Prostate gland (tissue), 2 donors: Measurements from ENCODE around the gene ARID5A.

Source experiments
- CTCF ChIP-seq, 4 experiments: fragments of 200-600 bp in 2 of 4; fragments of 450-650 bp in 2 of 4; sonication (generic) in 2 of 4; IDR thresholded peaks; 1 replicate in 3 of 4; 2 replicates in 1 of 4; pipeline ENCODE4 v1.5.1; 2016 to 2019; ENCODE audit warnings: antibody characterized with exemption in 4 of 4, mild to moderate bottlenecking in 2 of 4, moderate library complexity in 2 of 4
- POLR2A ChIP-seq: fragments of 450-650 bp; IDR thresholded peaks from one replicate; pipeline ENCODE4 v1.6.1; 2016; ENCODE audit warnings: antibody characterized with exemption, mild to moderate bottlenecking
- POLR2AphosphoS5 ChIP-seq: sonication (generic); formaldehyde crosslinking; IDR thresholded peaks from one replicate; pipeline ENCODE4 v1.6.1; 2017; ENCODE audit warnings: antibody characterized with exemption

GRCh38 chr2:96548558-96549465 is 12.3 kb downstream of the ARID5A start:
- no peak for TF ChIP-seq POLR2A
- no peak for TF ChIP-seq POLR2AphosphoS5
- no peak for TF ChIP-seq CTCF (IDR thresholded peaks at IDR 0.05)
